Measurements from ENCODE around the gene CNNM2. TPM values are rescaled to one million over a fixed set of nuclear protein-coding genes. Genes with fewer than 3 reads are reported as not detected.

The CNNM2 gene
- total RNA-seq, 2 donors from 2014 or later: 25.2 to 29.3 TPM

GRCh38 chr10:103106539-103106938 is 188.4 kb downstream of the CNNM2 start:
- H3K4me1 ChIP-seq: no peaks in the 10 kb centered on the region
- TF ChIP-seq CTCF (IDR thresholded peaks at IDR 0.05): no peak
- H3K27me3 ChIP-seq: no peaks in the 10 kb centered on the region
- no peak for DNase-seq
- H3K9ac ChIP-seq (ENCODE audit: low read depth in 2 of 2, low read length in 2 of 2): no peak overlapping the region
- H3K9me3 ChIP-seq: no peaks in the 10 kb centered on the region
- no peak overlapping the region for H3K4me3 ChIP-seq
- no peaks in the 10 kb centered on the region for H3K36me3 ChIP-seq
- no peak overlapping the region for H3K27ac ChIP-seq
- intact Hi-C loops (cut with DNase I): no loop called here

GRCh38 chr10:103109821-103110220 is 191.7 kb downstream of the CNNM2 start:
- H3K36me3 ChIP-seq: no peaks in the 10 kb centered on the region
- intact Hi-C loops (cut with DNase I): no loop called here
- H3K4me3 ChIP-seq: no peak overlapping the region
- no peaks in the 10 kb centered on the region for H3K27me3 ChIP-seq
- no peak for TF ChIP-seq CTCF (IDR thresholded peaks at IDR 0.05)
- no peak overlapping the region for H3K9ac ChIP-seq (ENCODE audit: low read depth in 2 of 2, low read length in 2 of 2)
- no peaks in the 10 kb centered on the region for H3K9me3 ChIP-seq
- H3K4me1 ChIP-seq: no peaks in the 10 kb centered on the region
- no peak overlapping the region for H3K27ac ChIP-seq
- no peak for DNase-seq

DNA sequence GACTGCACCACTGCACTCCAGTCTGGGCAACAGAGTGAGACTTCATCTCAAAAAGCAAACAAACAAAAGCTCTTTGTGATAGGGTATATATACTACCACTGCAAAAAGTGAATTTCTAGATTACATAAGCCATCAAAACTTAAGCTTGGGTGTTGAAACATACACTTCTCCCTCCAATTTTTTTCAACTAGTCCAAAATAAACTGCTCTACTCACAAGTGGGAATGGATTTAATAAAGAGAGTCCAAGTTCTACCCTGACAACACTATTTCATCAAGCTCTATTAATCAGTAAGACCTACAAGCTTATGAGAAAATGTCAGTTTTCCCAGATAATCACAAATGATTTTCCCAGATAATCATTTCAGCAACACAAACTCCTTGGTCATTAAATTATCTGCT is 192.3 kb downstream of the CNNM2 start:
- Histone ChIP-seq H3K4me3 (no peak overlapping the region), H3K9me3 (no peaks in the 10 kb centered on the region), H3K9ac (ENCODE audit: low read depth in 2 of 2, low read length in 2 of 2) (no peak overlapping the region), H3K27me3 (no peaks in the 10 kb centered on the region), H3K36me3 (no peaks in the 10 kb centered on the region), H3K4me1 (no peaks in the 10 kb centered on the region), H3K27ac (no peak overlapping the region)
- DNase-seq: no peak
- intact Hi-C loops (cut with DNase I): no loop called here
- TF ChIP-seq CTCF (IDR thresholded peaks at IDR 0.05): no peak

- Histone ChIP-seq H3K9me3 (no peaks in the 10 kb centered on the region), H3K36me3 (no peaks in the 10 kb centered on the region), H3K27me3 (no peaks in the 10 kb centered on the region), H3K4me3 (no peak overlapping the region), H3K4me1 (no peaks in the 10 kb centered on the region), H3K27ac (no peak overlapping the region), H3K9ac (ENCODE audit: low read depth in 2 of 2, low read length in 2 of 2) (no peak overlapping the region)
- intact Hi-C loops (cut with DNase I): no loop called here
- DNase-seq: no peak
- TF ChIP-seq CTCF (IDR thresholded peaks at IDR 0.05): no peak
Measured at GRCh38 chr10:103111031-103111917, 193.2 kb downstream of the CNNM2 start.

DNA sequence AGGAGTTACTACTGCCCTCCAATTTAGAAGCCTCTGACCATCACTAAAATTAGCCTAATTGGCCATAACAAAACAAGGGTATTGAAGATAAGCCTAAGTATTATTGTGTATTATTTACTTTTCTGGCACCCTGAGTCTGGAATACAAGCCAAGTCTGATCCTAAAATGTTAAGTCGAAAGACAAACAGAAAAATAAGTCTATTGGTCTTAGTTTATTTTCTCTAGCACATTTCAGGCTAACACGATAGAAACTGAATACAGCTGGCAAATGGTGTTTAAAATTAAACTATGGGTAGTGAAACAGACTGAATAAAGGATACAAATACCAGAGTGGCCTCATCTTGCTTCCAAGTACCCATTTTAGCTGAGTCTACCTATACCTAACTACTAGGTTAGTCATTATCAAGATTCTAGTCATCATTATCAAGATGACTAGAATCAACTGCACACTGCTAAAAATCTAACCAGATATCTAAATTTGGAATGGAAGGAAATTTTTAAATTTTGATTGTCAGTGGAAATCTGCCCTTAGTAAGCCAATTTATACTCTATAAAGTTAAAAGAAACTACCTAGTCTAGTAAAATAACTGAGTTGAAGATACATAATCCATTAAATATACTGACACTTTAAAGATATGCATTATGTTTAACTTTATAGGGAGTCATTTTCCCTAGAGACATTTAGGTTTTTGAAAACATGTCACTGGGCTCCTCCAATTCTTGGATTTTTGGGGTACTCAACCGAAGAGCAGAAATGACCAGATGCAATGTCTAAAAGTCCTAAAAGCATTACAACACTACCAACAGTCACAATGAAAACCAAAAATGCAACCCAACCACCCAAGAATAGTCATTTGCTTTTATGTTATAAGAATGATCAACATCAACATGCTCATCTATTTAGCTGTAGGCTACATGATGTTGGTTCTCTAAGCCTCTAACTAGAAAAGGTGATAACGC is 194.1 kb downstream of the CNNM2 start:
- no peak for DNase-seq
- H3K27me3 ChIP-seq: no peaks in the 10 kb centered on the region
- no peak overlapping the region for H3K27ac ChIP-seq
- intact Hi-C loops (cut with DNase I): no loop called here
- H3K9ac ChIP-seq (ENCODE audit: low read depth in 2 of 2, low read length in 2 of 2): no peak overlapping the region
- H3K9me3 ChIP-seq: no peaks in the 10 kb centered on the region
- TF ChIP-seq CTCF (IDR thresholded peaks at IDR 0.05): no peak
- H3K4me3 ChIP-seq: no peak overlapping the region
- no peaks in the 10 kb centered on the region for H3K4me1 ChIP-seq
- H3K36me3 ChIP-seq: no peaks in the 10 kb centered on the region
